ENCODE measurements around the gene SYT8. TPM values are rescaled to one million over a fixed set of nuclear protein-coding genes. Genes with fewer than 3 reads are reported as not detected.

Gene SYT8
- polyA plus RNA-seq, 3 donors, result 0.39 to 0.56 TPM; not detected in 1

DNA sequence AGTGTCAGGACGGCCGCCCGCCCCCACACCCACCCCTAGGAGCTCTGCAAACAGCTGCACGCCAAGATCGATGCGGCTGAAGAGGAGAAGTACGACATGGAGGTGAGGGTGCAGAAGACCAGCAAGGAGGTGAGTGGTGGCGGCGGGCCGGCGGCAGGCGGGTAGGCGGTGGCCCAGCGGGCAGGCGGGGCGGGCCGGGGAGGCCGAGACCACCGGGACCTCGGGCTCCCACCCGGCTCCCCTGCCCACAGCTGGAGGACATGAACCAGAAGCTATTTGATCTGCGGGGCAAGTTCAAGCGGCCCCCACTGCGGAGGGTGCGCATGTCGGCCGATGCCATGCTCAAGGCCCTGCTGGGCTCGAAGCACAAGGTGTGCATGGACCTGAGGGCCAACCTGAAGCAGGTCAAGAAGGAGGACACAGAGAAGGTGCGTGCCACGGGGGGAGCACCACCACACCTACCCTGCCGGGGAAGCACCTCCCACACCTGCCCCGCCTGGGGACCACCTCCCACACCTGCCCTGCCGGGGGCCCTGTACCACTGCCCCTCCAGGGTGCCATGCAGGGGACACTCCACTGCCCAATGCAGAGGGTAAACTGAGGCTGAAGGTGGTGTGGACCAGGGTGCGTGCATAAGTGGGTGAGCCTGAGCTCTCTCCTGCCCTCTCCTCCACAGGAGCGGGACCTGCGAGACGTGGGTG is 6.1 kb downstream of the SYT8 start:
- DNase-seq (ENCODE audit: extremely low read depth in 1 of 11, low read depth in 9 of 11, low spot score in 4 of 11), result no peak

DNA sequence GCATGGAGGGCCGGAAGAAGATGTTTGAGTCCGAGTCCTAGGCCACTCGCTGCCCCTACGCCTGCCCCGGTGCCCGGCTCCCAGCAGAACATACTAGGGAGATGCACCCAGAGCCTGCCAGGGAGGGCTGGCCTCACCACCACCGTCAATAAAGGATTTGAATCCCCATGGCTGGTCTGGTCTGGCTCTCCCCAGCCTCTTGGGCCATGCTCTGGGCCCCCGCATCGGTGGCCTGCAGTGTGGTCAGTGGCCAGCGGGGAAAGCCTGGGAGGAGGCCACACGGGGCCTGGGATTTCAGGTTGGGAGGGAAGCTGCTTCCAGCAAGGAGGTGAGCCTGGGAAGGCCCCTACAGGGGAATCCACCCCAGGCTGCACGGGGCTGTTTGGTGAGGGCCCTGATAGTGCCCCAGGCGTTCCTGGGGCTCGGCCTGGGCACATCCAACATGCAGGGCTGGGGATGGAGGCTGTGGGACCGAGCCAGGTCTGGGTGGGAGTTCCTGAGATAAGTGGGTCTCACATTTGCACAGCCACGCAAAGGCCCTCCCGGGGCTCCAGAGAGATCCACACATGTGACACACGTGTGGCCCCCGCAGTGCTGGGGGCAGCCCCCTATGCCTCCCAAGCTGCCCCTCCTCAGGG is 6.8 kb downstream of the SYT8 start:
- no peak for DNase-seq (ENCODE audit: extremely low read depth in 1 of 11, low read depth in 9 of 11, low spot score in 4 of 11)

DNA sequence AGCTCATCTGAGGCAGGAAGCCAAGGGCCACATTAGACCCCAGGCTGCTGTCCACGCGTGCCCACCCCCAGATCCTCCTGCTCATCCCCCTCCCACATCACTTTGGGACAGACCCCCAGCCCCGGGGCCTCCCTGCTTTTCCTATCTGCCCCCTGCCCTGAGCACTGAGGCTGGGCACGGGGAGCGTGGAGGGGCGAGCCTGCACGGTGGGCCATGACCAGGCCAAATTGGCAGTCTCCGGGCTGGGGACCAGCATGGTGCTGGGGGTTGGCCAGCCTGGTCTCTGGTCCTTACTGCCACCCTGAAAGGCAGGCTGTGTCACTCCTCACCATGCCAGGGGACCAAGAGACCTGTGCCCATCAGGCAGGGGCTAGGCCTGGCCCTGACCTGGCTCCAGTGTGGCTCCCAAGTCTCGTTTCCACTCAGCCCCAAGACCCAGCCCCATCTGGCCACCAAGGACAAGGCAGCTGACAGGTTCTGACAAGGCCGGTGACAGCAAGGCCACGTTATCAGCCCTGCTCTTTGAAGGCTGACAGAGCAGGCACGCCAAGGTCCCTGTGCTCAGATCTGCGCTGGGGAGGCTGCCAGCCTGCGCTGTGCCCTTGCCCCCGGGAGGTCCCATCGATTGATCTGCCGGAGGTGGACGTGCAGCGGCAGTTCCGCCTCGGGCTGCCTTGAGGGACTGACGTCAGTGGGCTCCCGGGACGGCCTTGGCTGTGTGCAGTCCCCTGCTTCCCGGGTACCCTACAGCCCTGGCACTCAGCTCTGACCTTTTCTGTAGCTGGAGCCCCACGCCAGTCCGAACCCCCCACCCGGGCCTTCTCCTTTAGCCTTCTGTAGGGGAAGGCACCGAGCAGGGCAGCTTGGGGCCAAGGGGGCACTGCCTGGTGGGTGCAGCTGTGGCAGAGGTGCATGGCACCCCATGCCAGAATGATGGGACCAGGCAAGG is 7.6 kb downstream of the SYT8 start:
- no peak for DNase-seq (ENCODE audit: extremely low read depth in 1 of 11, low read depth in 9 of 11, low spot score in 4 of 11)

DNA sequence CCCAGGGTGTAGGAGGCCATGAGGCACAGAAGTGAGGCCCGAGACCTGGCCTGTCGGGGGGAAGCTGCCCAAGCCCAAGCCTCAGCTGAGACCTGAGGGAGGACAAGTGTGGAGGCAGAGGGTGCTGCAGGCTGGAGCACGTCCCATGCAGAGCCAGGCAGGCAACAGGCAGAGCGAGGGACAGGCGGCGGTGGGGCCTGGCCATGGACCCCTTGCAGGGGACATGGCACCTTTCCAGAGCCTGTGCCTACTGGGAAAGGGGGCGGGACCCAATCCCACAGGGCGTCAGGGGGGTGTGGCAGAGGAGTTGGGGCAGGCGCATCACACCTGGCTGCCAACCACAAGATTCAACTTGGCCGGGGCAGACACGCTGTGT is 8.3 kb downstream of the SYT8 start:
- DNase-seq (ENCODE audit: extremely low read depth in 1 of 11, low read depth in 9 of 11, low spot score in 4 of 11), result no peak

DNA sequence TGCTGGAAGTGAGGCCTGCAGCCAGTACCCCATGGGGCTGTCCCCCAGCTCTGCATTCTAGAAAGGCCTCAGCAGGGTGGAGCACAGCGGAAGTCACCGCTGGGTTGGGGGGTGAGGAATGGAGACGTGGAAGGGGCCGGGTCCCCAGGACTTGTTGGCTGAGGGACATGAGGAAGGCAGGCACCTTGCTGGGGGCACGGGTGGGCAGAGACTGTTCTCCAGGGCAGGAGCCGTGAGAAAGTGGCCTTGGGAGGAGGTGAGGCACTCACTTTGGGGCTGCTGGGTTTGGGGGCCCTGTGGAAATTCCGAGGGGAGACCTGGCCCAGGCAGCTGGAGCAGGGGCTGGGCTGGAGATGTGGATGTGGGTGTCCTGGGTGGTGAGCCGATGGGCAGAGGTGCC is 9.0 kb downstream of the SYT8 start:
- DNase-seq (ENCODE audit: extremely low read depth in 1 of 11, low read depth in 9 of 11, low spot score in 4 of 11), result no peak

DNA sequence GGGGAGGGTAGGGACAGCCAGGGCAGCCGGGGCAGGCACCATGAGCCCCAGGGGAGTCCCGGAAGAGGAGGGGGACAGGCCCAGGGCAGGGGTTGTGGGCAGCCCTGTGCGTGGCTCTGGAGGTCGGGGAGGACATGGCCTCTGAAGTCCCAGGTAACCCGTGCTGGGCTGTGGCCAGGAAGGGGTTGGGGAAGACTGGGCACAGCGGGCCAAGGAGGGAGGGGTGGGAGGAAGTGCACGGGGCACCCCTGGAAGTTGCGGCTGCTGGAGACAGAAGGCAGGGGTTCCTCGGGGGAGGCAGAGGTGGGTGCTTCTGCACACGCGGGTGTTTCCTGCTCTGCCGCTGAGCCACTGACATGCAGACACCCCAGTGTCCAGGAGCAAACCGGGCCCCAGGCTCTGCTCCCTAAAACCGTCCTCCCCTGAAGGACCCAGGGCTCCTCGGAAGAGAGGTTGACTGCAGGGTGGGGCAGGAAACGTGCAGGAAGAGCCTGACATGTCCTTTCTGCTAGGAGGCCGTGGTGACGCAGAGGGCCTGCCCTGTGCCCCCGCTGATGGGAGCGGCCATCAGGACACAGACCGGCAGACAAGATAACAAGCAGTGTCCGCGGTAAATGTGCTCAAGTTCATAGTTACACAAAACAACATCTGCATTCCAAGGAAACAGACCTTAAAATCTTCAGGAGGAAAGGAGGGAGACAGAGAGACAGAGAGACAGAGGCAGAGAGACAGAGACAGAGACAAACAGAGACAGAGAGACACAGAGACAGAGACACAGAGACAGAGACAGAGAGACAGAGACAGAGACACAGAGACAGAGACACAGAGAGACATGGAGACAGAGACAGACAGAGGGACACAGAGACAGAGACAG is 9.7 kb downstream of the SYT8 start:
- no peak for DNase-seq (ENCODE audit: extremely low read depth in 1 of 11, low read depth in 9 of 11, low spot score in 4 of 11)

DNA sequence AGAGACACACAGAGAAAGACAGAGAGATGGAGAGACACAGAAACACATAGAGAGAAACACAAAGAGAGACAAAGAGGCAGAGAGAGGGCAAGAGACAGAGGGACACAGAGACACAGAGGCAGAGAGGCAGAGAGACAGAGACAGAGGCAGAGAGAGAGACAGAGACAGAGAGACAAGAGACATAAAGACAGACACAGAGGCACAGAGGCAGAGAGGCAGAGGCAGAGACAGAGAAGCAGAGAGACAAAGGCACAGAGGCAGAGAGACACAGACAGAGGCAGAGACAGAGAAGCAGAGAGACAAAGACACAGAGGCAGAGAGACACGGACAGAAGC is 10.3 kb downstream of the SYT8 start:
- DNase-seq (ENCODE audit: extremely low read depth in 1 of 11, low read depth in 9 of 11, low spot score in 4 of 11), result no peak

DNA sequence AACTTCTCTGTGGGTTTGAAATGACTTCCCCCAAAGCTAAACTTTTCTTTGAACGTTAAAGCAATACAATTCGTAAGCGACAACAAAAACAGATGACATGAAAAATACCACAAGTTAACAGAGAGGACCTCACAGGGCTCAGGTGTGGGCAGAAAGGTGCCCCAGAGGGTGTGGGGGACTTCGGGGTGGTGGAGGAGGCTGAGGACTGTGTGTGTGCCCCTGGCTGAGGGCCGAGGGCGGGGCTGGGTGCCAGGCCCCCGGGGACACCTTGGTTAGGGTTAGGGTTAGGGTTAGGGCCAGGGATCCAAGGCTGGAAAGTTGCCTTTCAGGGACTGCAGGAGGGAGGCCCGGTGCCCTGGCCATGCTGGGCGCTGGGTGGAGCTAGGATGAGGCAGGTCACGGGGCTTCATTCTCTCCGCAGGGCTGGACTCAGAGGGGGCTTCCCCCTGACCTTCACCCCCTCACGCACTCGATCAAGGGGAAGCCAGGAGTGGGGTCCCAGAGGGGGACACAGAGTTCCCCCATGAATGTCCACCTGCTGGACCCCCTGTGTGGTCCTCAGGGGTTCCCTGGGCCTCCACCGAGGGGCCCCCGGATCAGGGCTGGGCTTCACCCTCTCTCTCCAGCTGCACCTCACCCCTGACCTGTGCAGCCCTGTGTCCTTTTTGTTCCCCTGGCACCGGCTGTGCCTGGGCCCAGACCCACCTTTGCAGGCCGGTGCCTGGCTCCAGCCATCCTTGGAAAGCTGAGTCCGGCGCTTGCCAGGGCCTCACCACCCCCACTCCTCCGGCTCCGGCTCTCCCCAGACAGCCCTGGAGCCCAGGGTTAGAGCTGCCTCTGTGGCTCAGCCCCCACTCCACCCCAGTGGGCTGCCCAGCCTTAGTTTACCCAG is 11.0 kb downstream of the SYT8 start:
- no peak for DNase-seq (ENCODE audit: extremely low read depth in 1 of 11, low read depth in 9 of 11, low spot score in 4 of 11)

DNA sequence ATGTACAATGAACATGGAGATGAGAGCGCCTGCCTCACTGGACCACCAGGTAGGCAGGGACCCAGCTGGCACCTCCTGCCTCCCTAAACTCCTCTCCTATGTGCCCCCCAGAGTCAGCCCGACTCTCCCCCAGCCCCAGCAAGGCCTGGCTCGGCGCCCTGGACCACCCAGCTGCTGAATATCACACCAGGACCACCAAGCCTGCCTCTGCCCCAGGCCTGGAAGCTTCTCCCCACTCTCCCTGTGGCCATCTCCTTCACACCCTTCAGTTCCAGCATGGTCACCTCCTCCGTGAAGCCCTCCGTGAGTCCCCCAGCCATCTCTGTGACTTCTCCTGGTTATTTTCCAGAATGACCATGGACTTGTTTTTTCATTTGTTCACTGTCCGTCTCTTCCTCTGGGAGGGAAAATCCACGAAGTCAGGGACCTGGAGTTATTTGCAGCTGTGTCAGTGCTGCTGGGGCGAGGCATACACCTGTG is 11.7 kb downstream of the SYT8 start:
- no peak for DNase-seq (ENCODE audit: extremely low read depth in 1 of 11, low read depth in 9 of 11, low spot score in 4 of 11)

DNA sequence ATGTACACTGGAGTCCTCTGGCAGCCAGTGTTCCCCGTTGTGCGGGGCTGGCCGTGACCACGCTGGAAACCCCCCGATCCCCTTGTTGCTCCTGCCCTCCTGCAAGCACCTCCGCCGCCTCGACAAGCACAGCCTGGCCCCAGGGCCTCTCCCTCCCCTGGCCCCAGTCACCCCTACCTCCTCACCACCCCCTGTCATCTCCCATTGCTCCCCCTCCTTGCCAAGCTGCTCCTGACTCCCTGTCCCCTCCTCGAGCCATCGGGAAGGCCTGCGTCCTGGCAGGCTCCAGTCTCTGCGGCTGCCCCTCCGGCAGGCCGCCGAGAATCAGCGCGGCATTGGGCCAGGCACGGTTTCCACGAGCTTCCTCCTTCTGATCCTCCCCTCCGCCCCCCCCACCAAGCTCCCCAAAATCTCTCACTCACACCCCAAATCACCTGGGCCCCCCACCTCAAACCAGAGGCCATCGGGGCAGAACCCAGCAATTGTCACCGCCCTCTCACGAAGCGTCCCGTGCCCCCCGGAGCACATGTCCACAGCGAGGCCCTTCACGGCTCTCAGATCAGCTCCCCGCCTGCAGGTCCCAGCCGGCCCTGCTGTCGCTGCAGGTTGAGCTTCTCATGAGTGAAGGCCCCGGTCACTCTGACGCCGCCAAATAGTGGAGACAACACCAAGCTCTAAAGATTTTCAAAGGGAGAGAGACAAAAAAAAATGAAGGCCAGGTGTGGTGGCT is 12.4 kb downstream of the SYT8 start:
- DNase-seq (ENCODE audit: extremely low read depth in 1 of 11, low read depth in 9 of 11, low spot score in 4 of 11), result no peak

DNA sequence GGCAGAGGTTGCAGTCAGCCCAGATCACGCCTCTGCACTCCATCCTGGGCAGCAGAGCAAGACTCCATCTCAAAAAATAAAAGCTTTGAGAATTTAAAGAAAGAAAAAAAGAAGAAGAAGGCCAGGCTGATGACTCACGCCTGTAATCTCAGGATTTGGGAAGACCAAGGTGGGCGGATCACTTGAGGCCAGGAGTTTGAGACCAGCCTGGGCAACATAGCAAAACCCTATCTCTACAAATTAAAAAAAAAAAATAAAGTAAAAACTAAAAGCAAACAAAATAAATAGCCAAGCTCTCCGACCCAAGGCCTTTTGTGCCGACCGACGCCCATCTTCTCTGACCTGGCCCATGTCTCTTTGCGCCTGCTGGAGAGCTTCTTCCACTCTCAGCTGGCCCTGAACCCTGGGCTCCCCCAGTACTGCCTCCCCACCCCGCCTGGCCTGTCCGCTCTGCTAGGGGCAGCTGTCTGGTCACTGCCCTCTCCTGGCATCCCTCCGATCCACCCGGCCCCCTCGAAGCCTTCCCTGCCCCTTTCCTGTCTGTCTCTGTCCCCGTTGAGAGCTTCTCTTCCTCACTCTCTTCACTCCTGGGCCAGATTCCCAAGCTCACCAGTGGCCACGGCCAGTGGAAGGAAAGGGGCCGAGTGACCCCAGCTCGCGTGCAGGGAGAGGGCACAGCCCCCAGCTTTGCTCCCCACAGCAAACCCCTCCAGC is 13.3 kb downstream of the SYT8 start:
- no peak for DNase-seq (ENCODE audit: extremely low read depth in 1 of 11, low read depth in 9 of 11, low spot score in 4 of 11)

DNA sequence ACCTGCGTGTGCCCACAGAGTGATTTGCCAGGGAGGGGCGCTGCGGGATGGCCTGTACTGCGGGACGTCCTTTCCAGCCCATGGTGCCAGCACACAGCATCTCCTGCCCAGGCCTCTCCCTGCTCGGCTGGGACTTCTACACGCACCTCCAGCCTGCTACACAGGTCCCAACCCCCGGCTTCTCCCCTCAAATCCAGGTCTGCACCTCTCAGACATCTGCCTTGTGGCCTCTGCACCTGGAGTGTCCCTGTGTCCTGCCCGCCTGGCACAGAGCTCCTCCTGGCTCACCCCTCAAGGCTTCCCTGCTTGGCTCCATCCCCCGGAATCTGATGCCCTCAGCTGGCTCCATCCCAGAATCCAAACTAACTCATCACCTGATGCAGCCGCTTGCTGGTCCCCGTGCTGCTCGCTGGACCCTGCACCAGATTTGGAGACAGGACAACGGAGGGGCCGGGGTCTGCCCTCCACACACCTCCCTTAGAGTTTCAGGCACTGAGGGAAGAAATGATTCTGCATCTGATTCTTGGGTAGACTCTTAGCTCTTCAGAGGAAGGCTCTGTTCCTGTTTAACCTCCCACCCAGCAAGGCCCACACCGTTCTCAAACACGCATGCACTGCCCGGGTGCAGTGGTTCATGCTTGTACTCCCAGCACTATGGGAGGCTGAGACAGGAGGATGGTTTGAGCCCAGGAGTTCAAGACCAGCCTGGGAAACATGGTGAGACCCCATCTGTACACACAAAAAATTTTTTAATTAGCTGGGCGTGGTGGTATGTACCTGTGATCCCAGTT is 14.0 kb downstream of the SYT8 start:
- DNase-seq (ENCODE audit: extremely low read depth in 1 of 11, low read depth in 9 of 11, low spot score in 4 of 11), result no peak

DNA sequence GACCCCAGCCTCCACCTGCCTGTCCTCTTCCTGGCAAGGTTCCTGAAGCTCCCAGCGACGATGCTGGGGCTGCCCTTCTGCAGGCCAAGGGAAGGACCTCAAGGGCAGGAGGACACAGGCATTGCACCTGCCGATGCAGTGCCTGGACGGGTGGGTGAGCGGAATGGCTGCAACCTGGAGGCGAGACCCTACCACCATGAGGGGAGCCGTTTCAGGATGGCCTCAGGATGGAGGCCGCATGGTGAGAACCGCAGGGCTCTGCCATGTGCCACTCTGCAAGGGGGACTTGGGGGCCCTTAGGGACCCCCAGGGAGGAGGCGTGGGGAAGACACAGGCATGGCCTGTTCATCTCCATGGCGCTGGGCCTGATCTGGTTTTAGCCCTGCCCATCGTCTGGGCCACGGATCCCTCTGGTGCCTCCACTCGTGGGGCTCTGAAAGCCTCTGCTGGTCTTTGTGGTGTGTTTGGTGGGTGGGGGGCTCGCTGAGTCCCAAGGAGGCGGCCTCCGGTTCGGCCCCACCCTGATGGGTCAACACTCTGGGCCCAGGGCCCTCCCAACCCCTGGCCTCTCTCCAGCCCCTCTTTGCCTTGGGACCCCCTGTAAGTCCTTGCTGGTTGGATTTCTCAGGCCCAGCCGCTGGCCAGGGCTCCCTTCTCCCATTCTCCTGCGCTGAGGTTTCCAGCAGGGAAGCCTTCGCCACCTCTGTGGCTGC is 16.8 kb downstream of the SYT8 start:
- no peak for DNase-seq (ENCODE audit: extremely low read depth in 1 of 11, low read depth in 9 of 11, low spot score in 4 of 11)

DNA sequence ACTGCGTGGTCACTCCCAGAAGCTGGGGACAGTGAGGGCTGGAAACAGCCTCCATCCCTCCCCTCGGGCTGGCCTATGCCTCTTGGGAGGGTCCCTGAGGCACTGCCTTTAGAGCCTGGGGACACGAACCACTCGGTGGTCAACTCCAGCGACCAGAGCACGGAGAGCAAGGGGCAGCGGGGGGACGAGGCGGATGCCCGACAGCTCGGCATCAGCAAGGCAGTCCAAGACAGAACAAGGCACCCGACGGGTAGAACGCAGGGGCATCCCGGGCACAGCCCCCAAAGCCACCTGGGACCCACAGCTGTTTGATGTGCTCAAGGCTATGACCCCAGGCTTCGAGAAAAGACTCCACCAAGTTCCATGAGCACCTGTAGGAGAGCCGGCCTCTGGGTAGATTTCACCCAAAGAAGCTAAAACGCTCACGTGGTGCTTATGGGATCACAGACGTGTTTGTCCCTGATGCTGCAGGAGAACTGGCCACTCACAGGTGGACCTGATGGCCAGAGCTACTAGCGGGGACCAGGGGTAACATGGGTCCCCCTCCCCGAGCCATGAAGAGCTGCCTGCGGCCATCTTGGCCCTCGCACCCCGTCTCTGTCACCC is 17.6 kb downstream of the SYT8 start:
- DNase-seq (ENCODE audit: extremely low read depth in 1 of 11, low read depth in 9 of 11, low spot score in 4 of 11), result no peak

DNA sequence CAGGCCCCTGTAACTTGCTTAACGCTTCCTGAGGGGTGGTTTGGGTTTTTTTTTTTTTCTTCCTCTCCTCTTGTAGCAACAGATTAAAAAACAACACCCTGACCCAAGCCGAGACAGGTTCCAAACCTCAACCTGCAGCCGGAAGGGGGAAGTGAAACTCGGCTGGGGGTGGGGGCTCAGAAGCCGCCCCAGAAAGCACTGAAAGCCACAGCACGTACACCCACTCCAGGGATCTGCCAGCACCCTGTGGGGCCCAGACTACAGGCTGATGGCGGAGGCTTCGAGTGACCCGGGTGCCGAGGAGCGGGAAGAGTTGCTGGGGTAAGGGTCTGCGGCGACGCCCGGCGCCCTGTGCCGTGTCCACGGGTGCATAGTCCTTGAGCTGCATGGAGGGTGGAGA is 18.1 kb downstream of the SYT8 start, which contains the start of gene LSP1:
TSS of gene LSP1 (plus strand) at position 208 of the 400 bp plus-strand sequence. CDS start at position 269, 61 bp downstream.
- DNase-seq (ENCODE audit: extremely low read depth in 1 of 11, low read depth in 9 of 11, low spot score in 4 of 11), result no peak

All from renal cortex interstitium (tissue), 11 donors.